Measurements from ENCODE around the gene B3GNT5.

The B3GNT5 gene

DNA sequence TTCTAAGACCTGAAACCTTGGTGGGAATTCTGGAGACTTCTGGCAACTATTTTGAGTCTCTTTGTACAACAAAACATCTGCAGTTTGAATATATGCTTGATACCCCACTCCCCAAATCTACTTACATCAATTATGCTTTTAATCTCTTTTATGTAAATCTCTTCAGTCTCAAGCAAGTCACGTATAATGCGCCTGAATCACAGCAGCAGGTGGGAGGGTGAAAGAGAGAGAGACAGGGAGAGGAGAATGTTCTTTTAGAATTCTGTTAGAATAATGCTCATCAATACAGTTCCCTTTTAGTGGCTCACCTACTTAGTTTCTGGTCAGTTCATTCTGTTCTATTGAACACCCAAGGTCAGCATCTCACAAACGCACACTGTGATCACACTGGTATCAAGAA lies 22.2 kb upstream of the B3GNT5 start:
- DNase-seq, result no peak

DNA sequence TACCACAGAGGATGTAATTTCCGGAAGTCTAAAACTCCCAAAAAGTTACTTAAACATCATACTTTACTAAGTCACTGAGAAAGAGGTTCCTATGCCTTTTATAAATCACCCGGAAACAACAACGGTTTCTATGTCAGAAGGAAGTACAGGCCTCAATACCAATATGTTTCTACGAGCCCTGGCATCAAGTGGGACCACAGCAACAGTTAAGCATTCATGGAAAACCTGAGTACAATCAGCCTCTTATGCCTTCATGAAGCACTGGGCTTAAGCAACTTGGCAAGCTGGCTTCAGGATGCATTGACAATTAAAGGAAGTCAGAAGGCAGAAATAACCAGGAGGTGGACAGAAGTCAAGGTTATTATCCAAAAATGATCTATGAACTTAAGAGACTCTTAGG lies 19.1 kb upstream of the B3GNT5 start:
- DNase-seq, result no peak

DNA sequence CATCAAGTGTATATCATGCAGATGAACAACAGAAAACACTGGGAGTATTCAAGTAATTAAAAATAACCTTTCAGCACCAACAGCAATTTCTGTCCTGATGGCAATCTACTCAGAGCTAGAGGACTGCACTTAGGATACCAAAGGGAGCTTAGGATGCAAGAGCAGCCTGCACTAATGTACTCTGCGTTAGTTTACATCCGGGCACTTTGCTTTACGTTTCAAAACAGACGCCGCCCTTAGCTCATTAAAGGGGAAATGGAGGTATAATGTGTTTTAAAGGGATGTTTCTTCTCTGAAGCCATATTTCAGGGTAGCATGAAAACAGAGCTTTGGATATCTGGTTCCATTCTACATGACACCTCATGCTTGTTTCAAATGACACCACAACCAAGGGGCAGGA lies 14.0 kb upstream of the B3GNT5 start:
- no peak for DNase-seq

DNA sequence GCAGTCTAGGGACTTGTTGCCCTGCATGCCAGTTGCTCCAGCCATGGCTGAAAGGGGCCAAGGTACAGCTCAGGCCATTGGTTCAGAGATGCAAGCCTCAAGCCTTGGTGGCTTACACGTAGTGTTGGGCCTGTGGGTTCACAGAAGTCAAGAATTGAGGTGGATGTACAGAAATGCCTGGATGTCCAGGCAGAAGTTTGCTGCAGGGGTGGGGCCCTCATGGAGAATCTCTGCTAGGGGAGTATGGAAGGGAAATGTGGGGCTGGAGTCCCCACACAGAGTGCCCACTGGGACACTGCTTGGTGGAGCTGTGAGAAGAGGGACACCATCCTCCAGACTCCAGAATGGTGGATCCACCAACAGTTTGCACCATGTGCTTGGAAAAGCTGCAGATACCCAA lies 10.6 kb upstream of the B3GNT5 start:
- no peak for DNase-seq

DNA sequence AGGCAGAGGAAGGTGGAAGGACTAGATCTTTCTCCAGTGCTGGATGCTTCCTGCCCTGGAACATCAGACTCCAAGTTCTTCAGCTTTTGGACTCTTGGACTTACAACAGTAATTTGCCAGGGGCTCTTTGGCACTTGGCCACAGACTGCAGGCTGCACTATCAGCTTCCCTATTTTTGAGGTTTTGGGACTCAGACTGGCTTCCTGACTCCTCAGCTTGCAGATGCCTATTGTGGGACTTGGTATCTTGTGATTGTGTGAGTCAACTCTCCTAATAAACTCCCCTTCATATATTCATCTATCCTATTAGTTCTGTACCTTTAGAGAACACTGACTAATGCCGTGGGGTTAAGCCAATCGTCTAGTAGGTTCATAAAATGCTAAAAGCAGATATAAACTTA lies 8.8 kb upstream of the B3GNT5 start:
- no peak for DNase-seq

DNA sequence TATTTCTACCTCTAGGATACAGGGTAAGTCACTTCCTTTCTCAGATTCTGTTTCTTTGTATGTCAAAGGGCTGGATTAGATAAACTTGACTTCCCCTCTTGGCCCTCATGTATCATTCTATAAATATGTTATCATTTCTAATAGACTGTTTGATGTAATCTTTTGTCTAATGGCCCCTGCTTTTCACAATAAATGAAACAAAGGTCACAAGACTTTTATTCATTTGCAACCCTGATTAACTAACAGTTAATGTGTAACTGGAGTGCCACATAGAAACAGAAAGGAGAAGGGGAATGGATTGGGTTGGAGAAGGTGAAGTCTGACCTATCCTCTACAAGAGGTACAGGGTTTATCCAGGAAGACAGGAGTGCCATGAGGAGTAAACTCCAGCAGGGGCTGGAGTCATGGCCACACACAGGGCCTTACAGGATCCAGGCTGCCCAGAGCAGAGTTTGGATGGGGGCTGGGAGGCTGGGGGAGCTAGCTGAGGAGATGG lies 8.0 kb upstream of the B3GNT5 start:
- no peak for DNase-seq

DNA sequence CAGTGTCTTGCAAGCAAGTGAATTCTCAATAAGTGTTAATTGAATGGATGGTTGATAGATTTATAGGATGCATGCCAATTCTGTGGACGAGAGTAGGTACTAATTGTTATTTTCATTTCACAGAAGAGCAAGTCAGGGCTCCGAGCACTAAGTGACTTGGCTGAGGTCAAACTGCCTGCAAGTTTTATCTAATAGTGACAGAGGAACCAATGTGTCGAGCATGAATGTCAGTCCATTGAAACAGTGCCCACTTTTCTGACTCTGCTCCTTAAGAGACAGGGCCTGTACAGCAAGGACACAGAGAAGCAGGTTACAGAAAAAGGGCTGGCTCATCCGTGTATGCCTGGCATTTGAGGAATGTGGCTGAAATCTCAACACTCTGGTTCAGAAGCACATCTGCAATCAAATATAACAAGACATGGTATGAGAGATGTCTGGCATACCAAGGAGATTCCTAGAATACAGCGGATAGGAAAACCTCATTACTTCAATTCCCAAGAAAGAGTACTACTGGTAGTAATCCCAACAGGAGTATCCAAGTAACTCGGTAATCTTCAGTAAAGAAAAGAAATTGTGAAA lies 6.0 kb upstream of the B3GNT5 start:
- no peak for DNase-seq

DNA sequence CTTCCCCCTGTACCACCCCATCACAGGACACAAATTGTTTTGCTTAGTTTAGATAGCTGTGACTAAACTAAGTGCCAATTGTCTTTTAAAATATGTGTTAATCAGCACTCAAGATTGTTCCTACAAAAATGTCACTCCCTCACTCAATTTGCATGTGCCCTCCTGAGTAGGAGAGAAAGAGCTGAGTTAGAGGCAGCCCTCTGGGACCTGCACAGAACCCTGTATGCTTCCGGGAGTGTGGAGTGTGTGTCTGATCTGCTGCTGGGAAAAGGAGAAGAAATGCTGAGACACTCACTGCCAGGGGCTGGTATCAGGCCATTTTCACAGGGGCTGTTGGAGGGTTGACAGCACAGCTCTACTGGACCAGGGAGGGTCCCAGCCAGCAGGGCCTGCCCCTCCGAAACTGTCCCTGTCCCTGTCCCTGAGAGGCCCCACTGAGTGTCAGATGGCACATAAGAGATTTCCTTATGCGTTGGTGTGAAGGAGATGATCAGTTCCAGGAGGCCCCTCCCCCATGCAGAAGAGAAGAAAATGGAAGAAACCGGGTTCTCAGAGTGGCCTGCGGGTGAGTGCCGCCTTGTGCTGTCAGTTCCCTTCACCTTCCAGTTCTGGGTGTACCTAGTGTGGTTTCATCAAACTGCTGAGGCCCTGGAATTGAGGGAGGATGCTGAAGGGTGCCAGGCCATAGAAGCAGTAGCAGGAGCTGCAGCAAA lies 3.9 kb upstream of the B3GNT5 start:
- no peak for DNase-seq

DNA sequence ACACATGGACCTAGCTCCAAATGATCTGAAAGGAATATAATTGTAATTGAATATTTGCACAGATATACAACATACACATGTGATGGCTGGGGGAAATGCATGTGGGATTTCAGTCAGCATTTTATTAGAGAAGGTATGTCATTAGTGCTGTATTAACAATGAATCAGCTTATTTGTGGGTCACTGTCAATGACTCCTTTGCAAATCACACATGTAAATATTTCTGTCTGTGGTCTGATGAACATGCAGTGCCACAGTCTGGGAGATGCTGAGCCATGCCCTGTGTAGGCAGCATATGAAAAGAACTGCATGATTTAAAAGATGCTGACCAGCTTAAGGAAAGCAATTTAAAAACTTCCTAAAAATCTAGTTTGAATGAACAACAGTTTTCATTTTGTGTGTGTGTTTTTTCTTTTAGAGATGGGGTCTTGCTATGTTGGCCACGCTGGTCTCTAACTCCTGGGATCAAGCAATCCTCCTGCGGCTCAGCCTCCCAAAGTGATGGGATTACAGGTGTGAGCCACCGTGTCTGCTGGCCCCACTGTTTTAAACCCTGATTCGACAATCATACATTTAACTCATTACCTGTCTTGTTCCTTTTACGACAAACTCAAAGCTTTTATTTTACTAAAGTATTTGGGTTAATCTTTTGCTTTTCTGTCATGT lies 803 bp upstream of the B3GNT5 start:
- no peak for DNase-seq

DNA sequence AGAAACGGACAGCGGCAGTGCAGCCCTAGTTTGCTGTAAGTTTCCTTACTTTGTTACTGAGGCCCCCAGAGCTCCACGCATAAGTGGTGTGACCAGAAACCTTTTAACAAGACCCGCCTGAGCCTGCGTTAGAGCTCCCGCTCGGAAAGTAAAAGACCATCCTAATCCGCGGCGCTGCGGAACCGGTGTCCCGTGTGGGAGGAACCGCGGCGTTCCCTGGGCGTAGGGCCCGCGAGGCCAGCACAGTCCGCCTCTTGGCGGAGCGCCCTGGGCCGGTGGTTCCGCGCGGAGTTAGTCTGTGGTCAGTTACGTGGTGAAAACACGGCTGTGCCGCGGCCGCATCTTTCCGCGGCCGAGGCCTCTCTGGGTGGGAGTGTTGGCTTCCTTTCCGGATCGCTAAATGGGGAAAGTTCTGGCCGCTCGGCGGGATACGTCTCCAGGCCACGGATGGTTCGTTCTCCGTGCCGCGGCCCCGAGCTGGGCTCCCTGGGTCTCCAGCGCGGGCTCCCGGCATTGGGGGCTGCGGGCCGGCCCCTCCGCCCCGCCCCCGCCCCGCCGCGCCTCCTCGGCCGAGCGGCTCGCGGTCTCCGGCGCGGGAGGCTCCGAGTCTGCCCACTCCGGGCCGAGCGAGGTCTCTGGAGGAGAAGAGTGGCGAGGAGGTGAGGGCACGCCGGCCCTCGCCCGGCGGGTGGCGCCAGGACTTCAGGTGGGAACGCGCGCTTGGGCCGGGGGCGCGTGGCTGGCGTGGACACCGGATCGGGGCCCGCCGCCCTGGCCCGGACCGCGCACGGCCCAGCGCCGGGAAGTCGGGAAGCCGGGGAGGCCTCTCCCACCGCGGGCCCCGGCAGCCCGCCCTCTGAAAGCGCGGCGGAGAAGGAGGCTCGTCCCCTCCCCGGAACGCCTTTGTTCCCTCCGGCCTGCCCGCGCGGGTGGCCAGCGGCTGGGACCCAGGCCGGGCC lies 754 bp downstream of the B3GNT5 start:
- DNase-seq, result peak; percentile 15

DNA sequence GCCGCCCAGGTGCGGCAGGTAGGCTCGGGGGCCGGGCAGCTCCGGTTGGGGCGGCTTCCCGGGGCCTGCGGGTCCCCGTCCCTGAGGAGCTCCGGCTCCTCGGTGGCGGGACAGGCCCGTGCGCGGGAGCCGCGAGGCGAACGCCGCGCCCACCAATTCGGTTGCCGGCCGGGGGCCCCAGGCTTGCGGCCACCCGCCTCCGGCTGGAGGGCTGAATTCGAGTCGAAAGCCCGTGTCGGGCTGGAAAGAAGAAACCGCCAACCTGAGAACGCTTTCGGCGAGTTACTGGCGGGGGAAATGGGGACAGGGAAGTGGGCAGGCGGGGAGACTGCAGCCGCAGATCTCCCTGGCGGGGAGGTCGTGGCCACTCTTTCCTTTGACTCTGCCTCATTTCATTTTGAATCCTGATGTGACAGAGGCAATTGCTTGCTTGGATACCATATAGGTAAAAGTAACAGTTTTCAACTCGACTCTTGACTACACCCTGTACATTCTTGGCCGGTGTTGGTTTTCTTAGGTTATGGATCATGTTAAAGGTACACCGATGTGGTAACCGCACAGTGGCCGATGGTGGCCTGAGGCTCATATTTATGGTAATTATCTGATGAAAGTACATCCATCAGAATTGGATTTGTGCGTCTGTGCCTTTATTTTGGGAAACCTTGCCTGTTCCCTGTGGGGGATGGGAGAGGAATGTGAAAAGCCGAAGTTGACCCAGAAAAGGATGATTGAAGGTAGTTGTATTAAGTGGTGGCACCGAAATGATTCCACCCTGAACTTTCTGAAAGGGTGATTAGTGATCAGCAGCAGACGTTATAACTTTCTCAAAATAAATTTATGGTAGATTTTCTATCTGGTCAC lies 1.7 kb downstream of the B3GNT5 start:
- no peak for DNase-seq

DNA sequence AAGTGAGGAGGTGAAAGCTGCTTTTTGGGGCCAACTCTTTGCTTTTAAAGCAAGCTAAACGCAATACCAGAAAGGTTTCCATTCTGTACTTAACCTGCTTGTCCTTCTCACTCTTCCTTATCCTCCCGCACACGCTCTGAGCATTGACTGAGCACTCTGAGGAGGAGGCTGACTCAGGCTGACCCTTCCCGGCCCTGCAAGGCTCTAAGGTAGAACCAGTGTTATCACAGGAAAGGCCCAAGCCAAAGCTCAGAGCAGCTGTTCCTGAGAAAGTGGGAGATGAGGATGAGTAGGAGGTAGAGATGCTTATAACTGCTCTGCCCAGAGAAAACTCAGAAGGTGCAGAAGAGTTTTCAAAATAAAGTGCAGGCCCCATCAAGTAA lies 2.3 kb downstream of the B3GNT5 start:
- DNase-seq, result no peak

DNA sequence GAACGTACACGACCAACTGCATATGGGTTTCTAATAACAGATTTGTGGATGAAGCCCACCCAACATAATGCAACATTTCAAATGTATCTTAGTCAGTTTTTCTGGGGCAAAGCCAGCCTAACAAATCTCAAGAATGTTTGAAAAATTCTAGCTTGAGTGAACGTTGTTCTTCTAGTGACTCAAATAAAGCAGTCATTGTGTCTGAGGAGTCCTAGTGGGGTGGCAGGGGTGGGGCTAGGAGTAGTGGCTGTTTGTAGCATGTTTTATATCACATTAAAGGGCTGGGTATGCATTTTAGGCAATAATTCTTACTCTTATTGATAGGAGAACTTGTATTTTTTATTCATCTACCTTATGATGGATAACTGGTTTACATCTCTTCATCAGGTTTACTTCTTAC lies 6.0 kb downstream of the B3GNT5 start:
- no peak for DNase-seq

DNA sequence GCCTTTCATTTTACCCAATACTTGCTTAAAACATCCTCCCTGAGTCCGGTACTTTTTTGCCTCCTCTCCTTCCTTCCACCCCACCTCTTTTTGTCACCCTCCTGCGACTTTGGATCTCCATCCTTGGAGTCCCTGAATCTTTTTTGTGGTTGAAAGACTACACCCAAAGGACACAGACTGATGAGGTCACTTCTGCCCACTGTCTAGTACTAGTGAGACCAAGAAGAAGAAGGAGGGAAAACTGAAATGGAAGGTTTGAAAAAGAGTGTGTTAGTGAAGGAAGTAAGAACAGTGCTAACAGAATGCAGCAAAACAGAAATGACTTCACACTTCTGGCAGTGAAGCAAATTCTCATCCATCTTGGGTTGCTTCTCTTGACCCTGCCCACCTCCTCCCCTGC lies 6.6 kb downstream of the B3GNT5 start:
- no peak for DNase-seq

DNA sequence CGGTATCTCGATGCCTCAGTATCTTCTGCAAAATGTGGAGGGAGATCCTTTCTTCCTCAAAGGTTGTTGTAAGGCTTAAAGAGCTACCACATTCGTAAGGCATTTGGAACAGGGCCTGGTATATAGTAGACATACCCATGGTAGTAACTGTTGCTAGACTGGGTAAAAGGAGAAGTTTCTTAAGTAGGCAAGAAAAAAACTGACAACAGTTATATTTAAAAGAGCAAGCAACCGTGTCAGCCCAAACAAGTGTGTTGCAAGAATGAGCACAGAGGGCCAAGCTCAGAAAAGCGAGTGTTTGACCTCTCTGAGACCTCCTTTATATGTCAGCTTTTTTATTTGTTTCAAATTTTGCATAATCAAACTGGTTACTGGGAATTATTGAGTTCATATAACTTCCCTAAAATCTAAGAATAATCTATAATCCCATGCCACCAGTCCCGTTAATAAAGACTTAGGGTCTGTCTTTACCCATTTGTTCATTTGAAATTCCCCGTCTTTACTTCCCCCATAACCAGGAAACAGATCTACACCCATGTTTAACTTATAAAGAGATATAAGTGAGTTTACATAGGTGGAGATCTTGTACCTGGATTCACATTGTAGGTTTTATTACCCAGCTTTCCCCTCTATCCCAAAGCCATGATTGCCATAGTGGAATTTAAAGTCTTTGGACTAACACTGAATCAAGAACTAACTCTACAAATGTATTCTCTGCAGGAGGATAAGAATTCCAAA lies 7.3 kb downstream of the B3GNT5 start:
- DNase-seq, result no peak

DNA sequence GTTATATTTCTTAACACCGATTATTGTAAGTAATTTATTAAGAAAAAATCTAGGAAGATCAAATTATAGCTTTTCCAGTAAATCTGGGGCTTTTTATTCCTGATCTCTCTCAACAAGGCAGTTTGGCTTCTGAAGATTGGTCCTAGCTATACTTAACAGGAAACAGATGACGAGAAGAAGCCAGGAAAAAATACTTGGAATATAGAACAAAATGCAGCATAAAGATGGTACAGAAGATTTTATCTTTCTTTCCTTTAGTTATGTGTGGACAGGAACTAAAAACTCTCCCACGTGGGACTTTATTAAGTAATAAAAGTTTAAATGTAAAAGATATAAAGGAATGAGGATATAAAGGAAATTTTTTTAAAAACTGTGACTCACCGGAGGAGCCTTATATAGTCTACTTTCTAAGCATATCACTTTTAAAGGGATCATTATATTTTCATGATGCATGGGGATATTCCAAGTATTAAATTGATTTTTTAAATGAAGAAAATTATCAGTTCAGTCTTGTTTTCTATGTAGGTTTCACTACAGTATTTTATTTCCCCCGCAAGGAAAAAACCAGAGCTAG lies 8.2 kb downstream of the B3GNT5 start:
- no peak for DNase-seq

DNA sequence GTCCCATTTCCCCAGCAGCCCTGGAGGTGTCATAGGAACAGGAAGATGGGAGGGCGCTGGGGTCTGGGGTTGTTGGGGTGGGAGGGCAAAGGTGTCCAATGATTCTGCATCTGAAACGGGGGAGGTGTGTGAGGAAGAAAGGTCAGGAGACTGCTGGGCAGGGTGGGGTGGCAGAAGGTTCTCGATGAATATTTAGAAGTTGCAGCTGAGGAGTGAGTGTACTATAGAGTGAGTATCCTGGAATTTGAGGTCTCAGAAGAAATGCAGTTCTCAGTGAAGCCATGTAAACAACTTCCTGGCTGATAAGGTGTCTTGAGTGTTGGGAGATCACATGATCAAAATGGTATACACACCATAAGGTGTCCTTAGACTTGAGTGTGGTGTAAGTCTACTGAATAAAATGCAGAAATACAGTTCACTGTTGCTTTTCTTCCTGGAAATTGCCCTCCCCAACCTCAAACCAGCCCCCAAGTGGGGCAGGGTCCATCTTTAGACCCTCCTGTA lies 9.9 kb downstream of the B3GNT5 start:
- DNase-seq, result no peak

DNA sequence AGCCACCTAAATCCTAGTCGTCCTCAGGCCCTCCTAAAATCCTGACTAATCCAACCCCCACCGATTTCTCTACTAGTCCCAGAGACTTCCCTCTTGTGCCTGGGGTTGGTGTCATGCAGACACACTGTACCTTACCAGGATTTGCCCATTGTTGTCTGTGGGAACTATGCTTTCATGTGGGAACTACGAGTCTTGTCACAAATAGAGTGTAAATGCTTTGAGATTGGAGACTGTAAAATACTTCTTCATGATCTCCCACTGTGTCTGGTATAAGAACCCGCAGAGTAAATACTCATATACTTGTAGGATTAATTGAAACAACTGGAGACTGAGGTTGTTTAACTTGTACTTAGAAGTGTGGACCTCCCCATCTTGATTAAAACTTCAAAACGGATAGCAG lies 11.2 kb downstream of the B3GNT5 start:
- no peak for DNase-seq

DNA sequence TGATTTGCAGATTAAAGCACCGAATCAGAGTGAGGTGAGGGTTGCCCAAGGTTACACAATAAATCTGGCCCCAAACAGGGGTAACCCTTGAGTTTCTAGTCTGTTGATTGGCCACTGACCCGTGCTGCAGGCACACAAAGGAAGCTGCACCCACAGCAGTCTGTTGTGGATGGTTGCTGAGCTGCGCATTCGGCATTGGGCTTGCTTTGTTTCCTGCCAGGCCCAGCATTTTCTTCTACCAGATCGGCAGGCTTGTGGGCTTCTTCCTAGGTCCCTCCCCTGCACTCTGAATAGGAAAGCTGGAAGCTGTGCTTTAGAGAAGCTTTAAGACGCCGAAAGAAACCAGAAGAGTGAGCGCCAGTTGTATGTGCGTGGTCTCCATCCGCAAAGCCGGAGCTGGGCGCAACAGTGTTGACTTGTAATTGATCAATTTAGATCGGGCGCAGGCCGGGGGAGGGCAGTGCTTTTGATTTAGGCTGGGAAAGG lies 12.1 kb downstream of the B3GNT5 start:
- DNase-seq, result no peak

DNA sequence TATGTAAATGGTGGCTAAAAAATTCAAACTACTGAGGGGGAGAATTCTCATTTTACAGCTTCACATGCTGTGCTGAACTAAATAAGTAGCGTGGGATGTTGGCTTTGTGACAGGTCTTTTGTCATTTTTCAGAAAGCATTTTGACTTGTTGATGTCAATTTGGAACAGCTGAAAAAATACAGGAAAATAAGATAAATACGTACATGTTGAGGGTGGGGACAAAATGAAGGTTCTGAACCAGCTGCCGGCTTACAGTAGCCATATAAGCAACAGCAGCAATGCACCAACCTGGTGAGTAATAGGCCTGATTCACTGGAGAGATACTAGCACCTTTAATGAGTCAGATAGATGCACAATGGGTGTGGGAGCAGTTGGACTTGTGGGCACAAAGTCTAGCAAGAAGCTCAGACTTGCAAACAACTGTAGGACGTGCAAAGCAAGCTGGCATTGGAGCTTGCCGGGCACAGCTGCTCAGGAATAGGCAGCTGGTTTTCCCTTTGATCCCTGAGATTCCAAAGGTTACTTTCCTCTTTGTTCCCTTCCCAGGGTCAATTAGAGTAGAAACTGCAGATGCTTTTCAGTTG lies 12.9 kb downstream of the B3GNT5 start:
- peak; percentile 41 for DNase-seq

All from stimulated activated naive CD4-positive, alpha-beta T cell treated with Interleukin-2 at 50 U/mL for 16 hours (primary cell).